GM19324 (cell line): ENCODE results near the gene MYL9.

ENCODE experiments used
- ATAC-seq: cut with Tn5 transposase; IDR thresholded peaks from one replicate; pipeline ENCODE4 v1.9.1; 2021; ENCODE audit warnings: mild to moderate bottlenecking, moderate library complexity; ENCODE audit not compliant: unreplicated experiment, low FRiP score

The MYL9 gene

DNA sequence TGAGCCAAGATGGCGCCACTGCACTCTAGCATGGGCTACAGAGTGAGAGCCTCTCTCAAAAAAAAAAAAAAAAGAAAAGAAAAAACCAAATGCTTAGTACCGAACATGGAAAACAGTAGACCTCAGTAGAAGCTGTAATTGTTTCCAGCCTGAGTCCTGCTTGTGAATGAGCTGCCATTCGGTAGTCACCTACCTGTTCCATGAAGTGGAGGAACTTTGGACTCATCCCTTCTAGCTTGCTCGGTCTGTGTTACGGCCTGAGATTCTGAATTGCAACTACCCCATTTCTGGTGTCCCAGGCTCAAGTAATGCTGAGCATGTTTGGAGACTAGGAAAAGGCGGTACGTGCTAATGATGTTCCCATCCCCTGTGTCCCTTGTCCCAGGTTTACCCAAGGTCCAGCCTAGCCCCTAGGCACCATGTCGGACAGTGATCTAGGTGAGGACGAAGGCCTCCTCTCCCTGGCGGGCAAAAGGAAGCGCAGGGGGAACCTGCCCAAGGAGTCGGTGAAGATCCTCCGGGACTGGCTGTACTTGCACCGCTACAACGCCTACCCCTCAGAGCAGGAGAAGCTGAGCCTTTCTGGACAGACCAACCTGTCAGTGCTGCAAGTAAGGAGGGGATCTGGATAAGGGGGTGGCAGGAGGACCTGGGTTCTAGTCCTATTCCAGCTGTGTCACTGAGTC is 37.2 kb downstream of the MYL9 start:
- ATAC-seq, result no peak

DNA sequence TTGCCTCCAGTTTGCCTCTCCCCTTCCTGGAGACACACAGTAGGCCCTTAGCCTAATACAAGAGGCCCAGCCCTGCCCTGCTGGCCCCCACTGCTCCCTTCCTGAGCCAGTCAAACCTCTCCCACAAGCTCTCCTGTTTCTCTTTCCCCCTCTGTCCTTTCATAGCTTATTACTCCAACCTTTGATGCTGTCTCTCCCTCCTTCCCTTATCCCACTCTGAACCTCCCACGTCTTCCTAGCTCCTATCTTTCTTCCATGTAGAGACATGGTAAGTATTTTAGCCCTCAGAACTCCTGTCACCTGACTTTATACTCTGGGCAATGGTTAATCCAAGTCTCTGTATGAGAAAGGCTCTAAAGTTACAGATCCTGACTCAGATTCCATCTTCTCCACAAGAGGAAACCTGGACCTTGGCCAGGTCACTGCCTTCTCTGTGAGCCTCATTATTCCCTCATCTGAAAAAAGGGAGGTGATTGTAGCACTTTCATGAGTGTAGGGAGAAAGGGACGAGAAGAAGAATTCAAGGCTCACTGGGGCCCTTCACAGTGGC is 38.8 kb downstream of the MYL9 start:
- ATAC-seq, result no peak

DNA sequence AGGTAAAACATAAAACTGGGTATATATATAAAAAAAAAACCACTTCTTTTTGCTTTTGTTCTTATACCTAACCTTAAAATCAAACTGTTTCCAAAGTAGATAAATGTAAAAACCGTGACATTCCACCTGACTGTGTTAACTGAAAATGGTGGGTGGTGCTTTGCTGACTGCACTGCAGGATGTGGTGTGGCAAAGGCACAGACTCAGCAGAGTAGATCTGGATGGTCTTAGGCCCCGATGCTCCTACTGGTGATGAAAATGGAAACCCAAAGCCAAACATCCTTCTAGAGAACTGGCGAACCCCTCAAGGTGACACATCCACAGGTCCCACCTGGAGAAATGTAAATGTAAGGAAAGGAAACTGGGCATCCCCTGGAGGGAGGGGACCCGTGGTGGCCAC is 41.0 kb downstream of the MYL9 start:
- no peak for ATAC-seq

DNA sequence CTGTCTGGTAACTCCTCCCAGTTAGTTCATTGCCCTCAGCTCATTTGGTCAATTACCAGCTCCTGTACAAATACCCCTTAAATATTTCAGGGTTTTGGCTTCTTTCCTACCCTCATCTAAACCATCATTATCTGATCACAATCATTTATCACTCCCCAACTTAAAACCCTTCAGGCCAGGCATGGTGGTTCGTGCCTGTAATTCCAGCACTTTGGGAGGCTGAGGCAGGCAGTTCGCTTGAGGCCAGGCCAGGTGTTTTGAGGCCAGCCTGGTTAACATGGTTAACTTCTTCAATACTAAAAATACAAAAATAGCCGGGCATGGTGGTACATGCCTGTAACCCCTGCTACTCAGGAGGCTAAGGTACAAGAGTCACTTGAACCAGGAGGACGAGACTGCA is 41.5 kb downstream of the MYL9 start:
- ATAC-seq, result no peak

DNA sequence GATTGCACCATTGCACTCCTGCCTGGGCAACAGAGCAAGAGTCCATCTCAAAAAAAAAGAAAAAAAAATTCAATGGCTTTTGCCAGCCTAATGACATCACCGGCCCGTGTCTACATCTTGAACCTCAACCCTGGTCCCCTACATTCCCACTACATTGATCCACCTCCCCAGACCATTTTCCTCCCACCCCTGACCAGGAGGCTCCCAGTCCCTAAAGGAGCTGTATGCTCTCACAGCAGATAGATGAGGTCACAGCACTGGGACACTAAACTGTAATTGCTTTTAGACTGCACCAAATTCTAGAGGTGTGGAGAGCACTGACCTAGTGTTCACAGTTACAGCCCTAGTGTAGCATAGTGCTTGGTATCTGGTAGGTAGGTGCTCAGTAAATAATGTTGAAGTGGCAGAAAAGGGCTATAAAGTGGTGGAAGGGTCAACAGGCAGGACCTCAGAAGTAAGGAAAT is 42.7 kb downstream of the MYL9 start:
- ATAC-seq, result no peak

DNA sequence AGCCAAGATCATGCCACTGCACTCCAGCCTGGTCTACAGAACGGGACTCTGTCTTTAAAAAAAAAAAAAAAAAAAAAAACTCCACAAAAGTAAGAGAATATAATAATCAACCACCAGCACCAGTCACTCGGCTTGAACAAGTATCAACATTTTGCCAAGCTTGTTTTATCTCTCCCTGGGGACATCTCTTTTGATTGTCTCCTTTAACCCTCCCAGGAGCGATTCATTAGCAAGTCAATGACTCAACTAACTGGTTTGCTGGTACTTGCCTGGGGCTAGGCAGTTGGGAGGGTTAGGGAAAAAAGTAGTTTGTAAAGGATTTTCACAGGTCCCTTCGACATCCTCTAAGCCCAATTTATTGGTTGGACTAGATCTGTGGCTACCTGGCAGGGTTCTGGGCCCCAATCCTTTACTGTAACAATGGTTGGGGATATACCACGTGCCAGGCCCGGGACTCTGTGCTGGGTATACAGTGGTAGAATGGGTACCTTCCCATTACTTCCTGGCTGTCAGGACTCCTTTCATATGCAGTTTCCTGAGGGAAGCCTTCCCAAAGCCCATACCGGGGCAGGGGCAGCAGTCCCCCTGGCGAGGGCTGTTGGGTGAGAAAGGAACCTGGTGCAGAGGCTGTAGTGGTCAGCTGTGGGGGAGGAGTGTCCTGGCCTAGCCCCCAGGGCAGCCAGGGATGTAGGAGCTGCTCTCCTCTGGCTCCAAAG is 44.2 kb downstream of the MYL9 start:
- ATAC-seq, result no peak

DNA sequence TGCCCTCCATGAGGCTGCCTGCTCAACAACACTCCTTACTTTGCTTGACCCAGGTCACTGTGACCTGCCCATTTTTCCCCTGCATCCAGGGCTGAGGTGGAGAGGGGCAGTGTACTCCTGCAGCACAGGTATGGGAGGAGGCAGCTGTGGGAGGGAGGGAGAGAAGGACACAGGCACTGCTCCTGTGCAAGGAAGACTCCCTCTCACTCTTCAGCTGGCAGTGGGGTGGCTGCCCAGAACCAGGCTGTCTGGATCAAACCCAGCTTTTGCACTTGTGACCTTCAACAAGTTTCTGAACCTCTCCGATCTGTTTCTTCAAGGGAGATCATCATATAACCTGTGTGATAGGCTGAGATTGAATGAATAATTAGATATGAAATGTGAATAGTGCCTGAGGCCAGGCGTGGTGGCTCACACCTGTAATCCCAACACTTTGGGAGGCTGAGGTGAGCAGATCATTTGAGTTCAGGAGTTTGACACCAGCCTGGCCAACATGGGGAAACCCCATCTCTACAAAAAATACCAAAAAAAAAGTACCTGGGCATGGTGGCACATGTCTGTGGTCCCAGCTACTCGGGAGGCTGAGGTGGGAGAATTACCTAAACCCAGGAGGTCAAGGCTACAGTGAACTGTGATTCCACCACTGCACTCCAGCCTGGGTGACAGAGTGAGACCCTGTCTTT is 46.2 kb downstream of the MYL9 start:
- no peak for ATAC-seq

DNA sequence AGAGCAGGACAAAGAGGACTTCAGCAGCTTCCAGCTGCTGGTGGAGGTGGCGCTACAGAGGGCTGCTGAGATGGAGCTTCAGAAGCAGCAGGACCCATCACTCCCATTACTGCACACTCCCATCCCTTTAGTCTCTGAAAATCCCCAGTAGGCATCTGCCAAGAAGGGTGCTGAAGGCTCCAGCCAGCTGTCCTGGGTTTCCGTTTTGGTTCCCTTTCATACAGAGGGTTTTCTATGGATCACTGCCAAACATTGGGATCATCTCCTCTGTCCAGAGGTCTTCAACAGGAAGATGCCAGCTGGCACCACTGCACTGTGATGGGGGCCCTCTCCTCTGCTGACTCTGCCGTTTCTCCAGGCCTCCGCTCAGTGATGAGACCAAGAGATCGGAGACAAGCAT is 50.0 kb downstream of the MYL9 start:
- ATAC-seq, result no peak

DNA sequence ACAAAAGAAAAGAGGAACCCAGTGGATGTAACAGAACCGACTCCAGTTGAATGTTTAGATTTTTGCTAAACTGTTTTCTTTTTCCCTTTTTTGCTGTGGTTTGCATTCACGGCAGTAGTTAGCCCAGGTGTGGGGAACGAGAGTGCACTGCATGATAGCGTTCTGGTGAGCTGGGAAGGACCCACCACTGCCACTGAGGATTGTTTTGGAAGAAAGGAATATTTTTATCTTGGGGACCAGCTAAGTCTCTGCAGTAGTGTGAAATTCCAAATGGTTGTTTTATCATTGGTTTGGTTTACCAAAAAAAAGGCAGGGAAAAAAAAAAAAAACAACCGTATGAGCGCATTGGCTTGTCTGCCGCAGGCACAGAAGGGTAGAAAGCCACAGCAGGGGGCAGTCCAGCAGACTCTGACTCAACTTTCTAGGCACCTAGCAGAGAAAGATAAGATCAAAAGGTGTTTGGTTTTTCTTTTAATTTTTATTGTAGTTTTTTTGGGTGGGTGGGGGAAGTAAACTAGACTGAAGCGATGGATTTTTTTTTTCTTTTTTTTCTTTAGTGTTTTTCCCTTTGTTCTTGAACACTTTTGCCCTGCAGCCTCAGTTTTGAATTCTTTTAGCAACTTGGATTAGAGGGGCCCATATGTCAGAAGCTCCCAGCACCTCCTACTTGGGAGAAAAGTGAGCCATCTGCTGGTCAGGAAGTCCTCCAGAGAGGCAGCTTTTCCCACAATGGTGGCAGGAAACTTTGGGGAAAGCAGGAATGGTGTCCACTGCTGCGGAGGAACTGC is 50.7 kb downstream of the MYL9 start:
- no peak for ATAC-seq

DNA sequence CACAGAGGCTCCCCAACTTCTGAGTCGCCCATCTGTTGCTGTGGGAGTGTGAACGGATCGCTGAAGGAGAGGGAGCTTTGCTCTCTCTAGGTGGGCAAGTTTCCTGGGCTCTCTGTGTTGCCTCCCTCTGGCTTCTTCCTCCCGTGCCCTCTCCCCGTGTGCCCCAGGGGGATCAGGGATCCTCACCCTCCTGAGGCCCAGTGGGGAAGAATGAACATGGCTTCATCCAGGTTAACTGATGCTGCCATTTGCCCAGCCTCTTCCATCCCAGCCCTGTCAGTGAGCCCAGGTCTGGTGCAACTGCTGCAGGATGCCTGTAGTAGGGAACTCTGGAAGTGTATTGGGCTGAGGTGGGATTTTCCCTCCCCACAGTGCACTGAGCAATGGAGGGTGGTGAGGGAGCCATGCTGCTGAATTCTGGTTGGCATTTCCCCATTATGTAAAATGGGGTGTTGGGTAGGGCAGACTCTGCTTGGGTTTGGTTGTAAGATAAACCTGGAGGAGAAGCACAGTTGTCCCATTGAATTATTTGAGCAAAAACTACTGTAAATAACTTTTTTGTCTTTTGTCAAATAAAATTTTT is 52.1 kb downstream of the MYL9 start:
- no peak for ATAC-seq

DNA sequence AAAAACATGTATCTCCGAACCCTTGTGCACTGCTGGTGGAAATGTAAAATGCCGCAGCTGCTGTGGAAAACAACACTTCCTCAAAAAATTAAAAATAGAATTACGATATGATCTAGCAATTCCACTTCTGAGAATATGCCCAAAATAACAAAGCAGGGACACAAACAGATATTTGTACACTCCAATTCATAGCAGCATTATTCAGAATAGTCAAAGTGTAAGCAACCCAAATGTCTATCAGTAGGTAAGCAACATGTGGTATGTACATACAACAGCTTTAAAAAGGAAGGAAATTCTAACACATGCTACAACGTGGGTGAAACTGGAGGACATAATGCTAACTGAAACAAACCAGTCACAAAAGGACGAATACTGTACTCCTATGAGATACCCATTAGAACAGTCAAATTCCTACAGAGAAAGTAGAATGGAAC is 58.6 kb downstream of the MYL9 start:
- ATAC-seq, result no peak
